GM12878 (cell line): ENCODE results near the gene YBX1. TPM values are rescaled to one million over a fixed set of nuclear protein-coding genes. Genes with fewer than 3 reads are reported as not detected.

Experiments used
- ATAC-seq: fragments of 200-7000 bp; cut with Tn5 transposase; 3 replicates; pipeline ENCODE4 v1.9.1; 2020; ENCODE audit warnings: mild to moderate bottlenecking, moderate library complexity
- BruUV-seq: library from RNA; stranded (reverse); fragments of 400-500 nt; replicated peaks from 2 replicates; lab custom pipeline; 2021; lab: Mats Ljungman, UMichigan
- CTCF ChIA-PET: fragments of 300-600 bp; sonication (Branson Sonifier 250); formaldehyde crosslinking; extraction: SDS; loops from one replicate; lab custom pipeline; 2021; ENCODE audit warnings: inconsistent platforms; lab: Yijun Ruan, JAX
- POLR2A ChIA-PET: fragments of 350-600 bp; formaldehyde crosslinking; extraction: SDS; loops from one replicate; lab custom pipeline; 2021; ENCODE audit warnings: inconsistent platforms; lab: Charles Lee
- RAD21 ChIA-PET: fragments of 300-600 bp; sonication (Branson Sonifier 250); formaldehyde crosslinking; loops from one replicate; lab custom pipeline; 2023; ENCODE audit warnings: antibody characterized with exemption; ENCODE audit not compliant: unreplicated experiment; lab: Charles Lee
- SMC1A ChIA-PET: fragments of 300-600 bp; sonication (Branson Sonifier 250); formaldehyde crosslinking; loops from one replicate; lab custom pipeline; 2023; ENCODE audit not compliant: unreplicated experiment, uncharacterized antibody; lab: Charles Lee
- DNase-seq: peaks from one replicate; pipeline ENCODE4 v3.0.0-alpha.2; 2011; ENCODE audit warnings: low read depth, low spot score
- FAIRE-seq: peaks from 3 replicates; lab custom pipeline; 2011; peaks lifted over from hg19 to GRCh38; lab: Jason Lieb, UNC
- H2AFZ ChIP-seq: 2 replicates; pipeline ENCODE4 v1.6.0; 2011; ENCODE audit warnings: low read depth, low read length, control low read depth; ENCODE audit not compliant: control insufficient read depth
- H3K27ac ChIP-seq: 2 replicates; pipeline ENCODE4 v1.5.1; 2011; ENCODE audit warnings: control low read depth; ENCODE audit not compliant: control insufficient read depth, insufficient read depth
- H3K27me3 ChIP-seq, 2 experiments: replicated peaks in 1 of 2; 2 replicates each; pipeline versions ENCODE4 v1.6.0 to v1.6.1; 2011; ENCODE audit warnings: low read length in 1 of 2; ENCODE audit not compliant: control insufficient read depth in 2 of 2, insufficient read depth in 2 of 2
- H3K36me3 ChIP-seq, 2 experiments: 2 replicates each; pipeline ENCODE4 v1.5.1; 2011; ENCODE audit warnings: low read length in 1 of 2; ENCODE audit not compliant: control insufficient read depth in 2 of 2, insufficient read depth in 2 of 2
- H3K4me1 ChIP-seq: 2 replicates; pipeline ENCODE4 v1.6.1; 2011; ENCODE audit warnings: mild to moderate bottlenecking, low read length, moderate library complexity, mixed read lengths; ENCODE audit not compliant: control insufficient read depth, insufficient read depth
- H3K4me2 ChIP-seq: 2 replicates; pipeline ENCODE4 v1.6.0; 2011; ENCODE audit warnings: control low read depth; ENCODE audit not compliant: control insufficient read depth, insufficient read depth
- H3K4me3 ChIP-seq: fragments of 200-600 bp; sonication (generic); 2 replicates; pipeline ENCODE4 v1.5.1; 2016
- H3K79me2 ChIP-seq: 2 replicates; pipeline ENCODE4 v1.6.0; 2011; ENCODE audit warnings: low read length; ENCODE audit not compliant: control insufficient read depth, insufficient read depth
- H3K9ac ChIP-seq: 2 replicates; pipeline ENCODE4 v1.8.0; 2011; ENCODE audit warnings: low read length, control low read depth, mixed read lengths; ENCODE audit not compliant: control insufficient read depth, insufficient read depth
- H3K9me3 ChIP-seq: replicated peaks from 3 replicates; pipeline ENCODE4 v1.5.1; 2011; ENCODE audit warnings: mild to moderate bottlenecking, low read length; ENCODE audit not compliant: control insufficient read depth, insufficient read depth
- H4K20me1 ChIP-seq: 2 replicates; pipeline ENCODE4 v1.6.0; 2011; ENCODE audit not compliant: control insufficient read depth, insufficient read depth
- ASH2L ChIP-seq: fragments of 300-600, 200-600 bp; sonication (generic); IDR thresholded peaks from 2 replicates; pipeline ENCODE4 v1.6.1; 2017; ENCODE audit warnings: low read depth, mild to moderate bottlenecking, borderline replicate concordance
- DPF2 ChIP-seq: fragments of 450-650 bp; IDR thresholded peaks from 2 replicates; pipeline ENCODE4 v1.6.1; 2017; ENCODE audit warnings: mild to moderate bottlenecking
- IKZF1 ChIP-seq: fragments of 450-650 bp; conservative IDR thresholded peaks from 2 replicates; pipeline ENCODE4 v1.6.1; 2017; ENCODE audit warnings: antibody characterized with exemption, mild to moderate bottlenecking
- IRF4 ChIP-seq: IDR thresholded peaks from 2 replicates; pipeline ENCODE4 v1.6.1; 2011; ENCODE audit warnings: low read depth, low read length
- KLF5 ChIP-seq: fragments of 450-650 bp; IDR thresholded peaks from 2 replicates; pipeline ENCODE4 v1.6.1; 2014; ENCODE audit warnings: mild to moderate bottlenecking; ENCODE audit not compliant: partially characterized antibody
- RCOR1 ChIP-seq: conservative IDR thresholded peaks from 2 replicates; pipeline ENCODE4 v1.6.1; 2012; ENCODE audit warnings: low read depth, low read length, improper control_type of control experiment
- SMC3 ChIP-seq: IDR thresholded peaks from 2 replicates; pipeline ENCODE4 v1.6.1; 2011; ENCODE audit warnings: low read length, improper control_type of control experiment, borderline replicate concordance
- ZNF217 ChIP-seq: fragments of 450-650 bp; IDR thresholded peaks from 2 replicates; pipeline ENCODE4 v1.6.1; 2017; ENCODE audit warnings: antibody characterized with exemption, mild to moderate bottlenecking
- ZSCAN29 ChIP-seq: fragments of 450-650 bp; IDR thresholded peaks from 2 replicates; pipeline ENCODE4 v1.6.1; 2017; ENCODE audit warnings: mild to moderate bottlenecking, moderate library complexity
- WGBS: methylation state at CpG from one replicate; pipeline ENCODE4 v1.1.6; 2016; ENCODE audit warnings: low lambda C conversion rate; ENCODE audit not compliant: insufficient replicate concordance, insufficient coverage; ENCODE audit errors: missing lambda C conversion rate; 5-methylcytosine and 5-hydroxymethylcytosine counted together
- in situ Hi-C: fragments of 300-500 bp; cut with MboI; formaldehyde crosslinking; loops from 9 replicates; pipeline ENCODE4 v1.14.3; 2018; ENCODE audit warnings: mixed read lengths
- intact Hi-C: fragments of 100-400 bp; cut with micrococcal nuclease; formaldehyde crosslinking; loops from one replicate; pipeline ENCODE4 v1.14.2; 2022; ENCODE audit not compliant: unreplicated experiment
- polyA plus RNA-seq, 11 experiments: library from polyadenylated mRNA; depleted of rRNA in 4 of 11; unstranded in 6 of 11; stranded (reverse) in 5 of 11; fragments of >200 nt; fragmentation: Nextera tagmentation in 4 of 11; fragmentation: Illumina TruSeq in 1 of 11; extraction: Ambion mirVana in 4 of 11; extraction: Trizol in 1 of 11; gene quantifications; 1 replicate in 1 of 11; 2 replicates in 10 of 11; pipeline versions ENCODE4 v1.2.1 to v1.2.3, GENCODE V29; 2011 to 2016; ENCODE audit warnings: inconsistent platforms in 2 of 11, missing spikeins in 2 of 11, low read depth in 1 of 11
- total RNA-seq, 4 experiments: library from RNA; depleted of rRNA in 3 of 4; stranded (reverse); fragments of >200 nt in 3 of 4; fragmentation: Illumina TruSeq in 1 of 4; extraction: Trizol in 1 of 4; gene quantifications; 2 replicates each; pipeline versions ENCODE4 v1.2.1 to v1.2.3, GENCODE V29; 2013 to 2021
- TF ChIP-seq, protein P1 (sequence below): IDR thresholded peaks from 2 replicates; pipeline ENCODE4 v1.6.1; 2011; ENCODE audit warnings: borderline replicate concordance, low read depth, mild to moderate bottlenecking, moderate library complexity, low read length; ENCODE audit not compliant: insufficient read depth, poor library complexity, severe bottlenecking
- TF ChIP-seq, protein P2 (sequence below): fragments of 450-650 bp; IDR thresholded peaks from 2 replicates; pipeline ENCODE4 v1.6.1; 2017; ENCODE audit warnings: antibody characterized with exemption, mild to moderate bottlenecking, moderate library complexity
- TF ChIP-seq, protein P3 (sequence below): IDR thresholded peaks from 2 replicates; pipeline ENCODE4 v1.6.1; 2011; ENCODE audit warnings: borderline replicate concordance, low read depth, mild to moderate bottlenecking, moderate library complexity, mixed read lengths, low read length; ENCODE audit not compliant: insufficient read depth; ENCODE audit errors: extremely low read length
- TF ChIP-seq, protein P4 (sequence below), 3 experiments: IDR thresholded peaks in 2 of 3; conservative IDR thresholded peaks in 1 of 3; 2 replicates each; pipeline ENCODE4 v1.5.1; 2011; ENCODE audit warnings: low read depth in 3 of 3, low read length in 3 of 3, mild to moderate bottlenecking in 3 of 3, control low read depth in 2 of 3, moderate library complexity in 2 of 3, inconsistent platforms in 1 of 3, mixed read lengths in 1 of 3; ENCODE audit not compliant: control insufficient read depth in 2 of 3, insufficient read depth in 1 of 3; ENCODE audit errors: extremely low read depth in 1 of 3

The YBX1 gene
- total and polyA plus RNA-seq, 10 of the 15 experiments (the other 5 are each of a cell fraction or from before 2014, with no cell fraction given), result 355 to 1,353 (median 858) TPM

DNA sequence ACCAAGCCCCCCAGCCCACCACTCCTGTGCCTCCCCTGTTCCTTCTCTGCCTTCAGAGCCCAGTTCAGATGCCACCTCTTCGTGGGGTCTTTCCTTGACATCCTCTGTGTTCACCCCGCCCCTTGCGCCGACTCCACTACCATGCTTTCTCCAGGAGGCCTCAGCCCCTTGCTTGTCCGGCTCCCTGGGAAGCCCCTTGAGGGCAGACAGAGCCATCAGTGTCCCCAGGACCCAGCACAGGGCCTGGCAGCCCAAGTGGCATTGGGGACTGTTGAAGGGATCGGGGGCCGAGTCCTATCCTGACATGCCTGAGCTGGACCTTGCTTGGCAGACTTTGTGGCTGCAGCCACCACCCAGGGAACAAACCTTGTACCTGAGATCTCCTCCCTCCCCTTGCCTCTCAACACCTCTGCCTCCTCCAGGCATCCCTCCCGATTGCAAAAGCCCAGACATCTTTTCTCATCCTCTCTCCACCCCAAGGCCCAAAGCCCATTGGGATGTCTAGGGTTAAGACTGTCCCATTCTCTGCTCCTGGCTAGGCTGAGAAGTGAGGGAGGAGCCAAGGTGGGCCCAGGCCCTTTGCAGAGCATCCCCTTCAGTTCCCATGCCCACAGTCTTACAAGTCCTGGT lies 54.5 kb downstream of the YBX1 start (continued):
- TF ChIP-seq, protein P1, sequence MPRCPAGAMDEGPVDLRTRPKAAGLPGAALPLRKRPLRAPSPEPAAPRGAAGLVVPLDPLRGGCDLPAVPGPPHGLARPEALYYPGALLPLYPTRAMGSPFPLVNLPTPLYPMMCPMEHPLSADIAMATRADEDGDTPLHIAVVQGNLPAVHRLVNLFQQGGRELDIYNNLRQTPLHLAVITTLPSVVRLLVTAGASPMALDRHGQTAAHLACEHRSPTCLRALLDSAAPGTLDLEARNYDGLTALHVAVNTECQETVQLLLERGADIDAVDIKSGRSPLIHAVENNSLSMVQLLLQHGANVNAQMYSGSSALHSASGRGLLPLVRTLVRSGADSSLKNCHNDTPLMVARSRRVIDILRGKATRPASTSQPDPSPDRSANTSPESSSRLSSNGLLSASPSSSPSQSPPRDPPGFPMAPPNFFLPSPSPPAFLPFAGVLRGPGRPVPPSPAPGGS, result no peak
- TF ChIP-seq, protein P2, sequence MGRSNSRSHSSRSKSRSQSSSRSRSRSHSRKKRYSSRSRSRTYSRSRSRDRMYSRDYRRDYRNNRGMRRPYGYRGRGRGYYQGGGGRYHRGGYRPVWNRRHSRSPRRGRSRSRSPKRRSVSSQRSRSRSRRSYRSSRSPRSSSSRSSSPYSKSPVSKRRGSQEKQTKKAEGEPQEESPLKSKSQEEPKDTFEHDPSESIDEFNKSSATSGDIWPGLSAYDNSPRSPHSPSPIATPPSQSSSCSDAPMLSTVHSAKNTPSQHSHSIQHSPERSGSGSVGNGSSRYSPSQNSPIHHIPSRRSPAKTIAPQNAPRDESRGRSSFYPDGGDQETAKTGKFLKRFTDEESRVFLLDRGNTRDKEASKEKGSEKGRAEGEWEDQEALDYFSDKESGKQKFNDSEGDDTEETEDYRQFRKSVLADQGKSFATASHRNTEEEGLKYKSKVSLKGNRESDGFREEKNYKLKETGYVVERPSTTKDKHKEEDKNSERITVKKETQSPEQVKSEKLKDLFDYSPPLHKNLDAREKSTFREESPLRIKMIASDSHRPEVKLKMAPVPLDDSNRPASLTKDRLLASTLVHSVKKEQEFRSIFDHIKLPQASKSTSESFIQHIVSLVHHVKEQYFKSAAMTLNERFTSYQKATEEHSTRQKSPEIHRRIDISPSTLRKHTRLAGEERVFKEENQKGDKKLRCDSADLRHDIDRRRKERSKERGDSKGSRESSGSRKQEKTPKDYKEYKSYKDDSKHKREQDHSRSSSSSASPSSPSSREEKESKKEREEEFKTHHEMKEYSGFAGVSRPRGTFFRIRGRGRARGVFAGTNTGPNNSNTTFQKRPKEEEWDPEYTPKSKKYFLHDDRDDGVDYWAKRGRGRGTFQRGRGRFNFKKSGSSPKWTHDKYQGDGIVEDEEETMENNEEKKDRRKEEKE, result no peak
- no peak for TF ChIP-seq ZNF217
- TF ChIP-seq, protein P3, sequence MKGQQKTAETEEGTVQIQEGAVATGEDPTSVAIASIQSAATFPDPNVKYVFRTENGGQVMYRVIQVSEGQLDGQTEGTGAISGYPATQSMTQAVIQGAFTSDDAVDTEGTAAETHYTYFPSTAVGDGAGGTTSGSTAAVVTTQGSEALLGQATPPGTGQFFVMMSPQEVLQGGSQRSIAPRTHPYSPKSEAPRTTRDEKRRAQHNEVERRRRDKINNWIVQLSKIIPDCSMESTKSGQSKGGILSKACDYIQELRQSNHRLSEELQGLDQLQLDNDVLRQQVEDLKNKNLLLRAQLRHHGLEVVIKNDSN, result no peak

DNA sequence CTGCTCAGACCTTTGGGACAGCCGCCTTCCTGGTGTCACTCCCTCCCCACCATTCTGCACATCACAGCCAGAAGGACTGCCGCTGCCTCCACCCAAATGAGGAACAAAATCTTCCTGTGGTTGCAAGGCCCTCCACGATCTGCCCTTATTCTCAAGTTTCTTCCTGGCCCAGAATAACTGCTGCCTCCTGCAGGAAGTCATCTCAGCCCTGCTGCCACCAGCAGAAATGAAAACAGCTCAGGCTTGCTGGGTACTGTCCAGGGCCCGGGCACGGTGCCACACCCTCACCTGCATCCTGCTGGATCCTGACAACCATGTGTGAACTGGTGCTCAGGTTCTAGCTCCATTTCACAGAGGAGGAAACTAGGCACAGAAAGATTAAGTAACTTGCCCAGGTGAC lies 55.0 kb downstream of the YBX1 start:
- Histone ChIP-seq H3K4me1 (peaks cover 11% of the 10 kb centered on the region), H3K9me3 (no peaks in the 10 kb centered on the region), H4K20me1 (no peaks in the 10 kb centered on the region), H3K79me2 (no peaks in the 10 kb centered on the region), H3K27ac (no peak overlapping the region), H3K4me2 (no peak overlapping the region; the same call in 1 of the 2 replicates), H3K9ac (no peak overlapping the region), H3K27me3 (no peaks in the 10 kb centered on the region), H2AFZ (no peak overlapping the region; the same call in 1 of the 2 replicates), H3K36me3 (no peaks in the 10 kb centered on the region), H3K4me3 (no peak overlapping the region)
- 1% methylated on average over 5 of the region's 5 CpGs for WGBS
- ChIA-PET SMC1A (interaction anchor here (0.8 kb wide), 1 partner anchor 30 kb away, joined by 3 read pairs; the partner anchor contains the start of genes C1orf50 and P3H1), POLR2A (no interaction called here), RAD21 (no interaction called here), CTCF (interaction anchor here (0.9 to 1.0 kb wide), 2 partner anchors 45 to 57 kb away, joined by 3 to 5 read pairs; no protein-coding TSS in a partner anchor)
- in situ Hi-C loops, result loop anchor here (10.0 kb wide), 1 partner anchor 142 kb away; no protein-coding TSS in a partner anchor
- DNase-seq (peak; percentile 25), FAIRE-seq (no peak), ATAC-seq (peak; percentile 62)
- intact Hi-C loops, result no loop called here
- no TSS peak for BruUV-seq
- TF ChIP-seq IRF4 (no peak), IKZF1 (peak; percentile 22), DPF2 (no peak), RCOR1 (no peak), ZSCAN29 (no peak), KLF5 (no peak), ASH2L (no peak), SMC3 (peak; percentile 19; the same call in 1 of the 2 replicates)
- TF ChIP-seq, protein P4, sequence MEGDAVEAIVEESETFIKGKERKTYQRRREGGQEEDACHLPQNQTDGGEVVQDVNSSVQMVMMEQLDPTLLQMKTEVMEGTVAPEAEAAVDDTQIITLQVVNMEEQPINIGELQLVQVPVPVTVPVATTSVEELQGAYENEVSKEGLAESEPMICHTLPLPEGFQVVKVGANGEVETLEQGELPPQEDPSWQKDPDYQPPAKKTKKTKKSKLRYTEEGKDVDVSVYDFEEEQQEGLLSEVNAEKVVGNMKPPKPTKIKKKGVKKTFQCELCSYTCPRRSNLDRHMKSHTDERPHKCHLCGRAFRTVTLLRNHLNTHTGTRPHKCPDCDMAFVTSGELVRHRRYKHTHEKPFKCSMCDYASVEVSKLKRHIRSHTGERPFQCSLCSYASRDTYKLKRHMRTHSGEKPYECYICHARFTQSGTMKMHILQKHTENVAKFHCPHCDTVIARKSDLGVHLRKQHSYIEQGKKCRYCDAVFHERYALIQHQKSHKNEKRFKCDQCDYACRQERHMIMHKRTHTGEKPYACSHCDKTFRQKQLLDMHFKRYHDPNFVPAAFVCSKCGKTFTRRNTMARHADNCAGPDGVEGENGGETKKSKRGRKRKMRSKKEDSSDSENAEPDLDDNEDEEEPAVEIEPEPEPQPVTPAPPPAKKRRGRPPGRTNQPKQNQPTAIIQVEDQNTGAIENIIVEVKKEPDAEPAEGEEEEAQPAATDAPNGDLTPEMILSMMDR (IDR thresholded peaks at IDR 0.05 in 2 of 3, conservative IDR thresholded peaks at IDR 0.05 in 1 of 3; ENCODE audit: control insufficient read depth in 2 of 3, extremely low read depth in 1 of 3, insufficient read depth in 1 of 3, low read depth in 3 of 3, low read length in 3 of 3), result peak; percentile 7 to 32 (median 15); a peak in 3 of 6 replicates
